ENCODE results near the gene GAS2L3.

- no peak for TF ChIP-seq EZH2phosphoT487 (IDR thresholded peaks at IDR 0.05; ENCODE audit: borderline replicate concordance, low read depth)
- TF ChIP-seq MAX (IDR thresholded peaks at IDR 0.05; ENCODE audit: low read depth), result no peak
- no peak for TF ChIP-seq GABPA (IDR thresholded peaks at IDR 0.05; ENCODE audit: low read depth)
- TF ChIP-seq RFX5 (IDR thresholded peaks at IDR 0.05; ENCODE audit: low read length), result no peak
Observed at GRCh38 chr12:100545092-100545491, 28.4 kb upstream of the GAS2L3 start.
